SK-N-SH (cell line): ENCODE results near the gene EFCAB6.

Experiments used
- CHD2 ChIP-seq: fragments of 150-350 bp; IDR thresholded peaks from 2 replicates; pipeline ENCODE4 v1.6.1; 2018; ENCODE audit warnings: low read length; ENCODE audit not compliant: partially characterized antibody
- EP300 ChIP-seq, 2 experiments: IDR thresholded peaks; 2 replicates each; pipeline versions ENCODE4 v1.4.0 to v1.6.1; 2012; ENCODE audit warnings: borderline replicate concordance in 1 of 2, low read depth in 1 of 2, low read length in 1 of 2
- MAX ChIP-seq: IDR thresholded peaks from 2 replicates; pipeline ENCODE4 v1.4.0; 2012; ENCODE audit warnings: low read depth
- POLR2AphosphoS5 ChIP-seq: IDR thresholded peaks from 2 replicates; pipeline ENCODE4 v1.6.1; 2012; ENCODE audit warnings: low read depth, low read length
- RAD21 ChIP-seq: IDR thresholded peaks from 2 replicates; pipeline ENCODE4 v1.6.1; 2012; ENCODE audit warnings: mild to moderate bottlenecking, low read length
- RCOR1 ChIP-seq: fragments of 150-350 bp; IDR thresholded peaks from 2 replicates; pipeline ENCODE4 v1.6.1; 2017; ENCODE audit warnings: antibody characterized with exemption, low read length
- TCF12 ChIP-seq: IDR thresholded peaks from 2 replicates; pipeline ENCODE4 v1.4.0; 2012
- YY1 ChIP-seq: IDR thresholded peaks from 2 replicates; pipeline ENCODE4 v1.4.0; 2012; ENCODE audit warnings: low read depth, mild to moderate bottlenecking
- ZBTB33 ChIP-seq: IDR thresholded peaks from 2 replicates; pipeline ENCODE4 v1.4.0; 2012; ENCODE audit warnings: low read depth, borderline replicate concordance
- TF ChIP-seq, protein P1 (sequence below): fragments of 200-600 bp; sonication (generic); IDR thresholded peaks from 2 replicates; pipeline ENCODE4 v1.6.1; 2017; ENCODE audit warnings: antibody characterized with exemption, mild to moderate bottlenecking, moderate library complexity
- TF ChIP-seq, protein P2 (sequence below): IDR thresholded peaks from 2 replicates; pipeline ENCODE4; 2012

DNA sequence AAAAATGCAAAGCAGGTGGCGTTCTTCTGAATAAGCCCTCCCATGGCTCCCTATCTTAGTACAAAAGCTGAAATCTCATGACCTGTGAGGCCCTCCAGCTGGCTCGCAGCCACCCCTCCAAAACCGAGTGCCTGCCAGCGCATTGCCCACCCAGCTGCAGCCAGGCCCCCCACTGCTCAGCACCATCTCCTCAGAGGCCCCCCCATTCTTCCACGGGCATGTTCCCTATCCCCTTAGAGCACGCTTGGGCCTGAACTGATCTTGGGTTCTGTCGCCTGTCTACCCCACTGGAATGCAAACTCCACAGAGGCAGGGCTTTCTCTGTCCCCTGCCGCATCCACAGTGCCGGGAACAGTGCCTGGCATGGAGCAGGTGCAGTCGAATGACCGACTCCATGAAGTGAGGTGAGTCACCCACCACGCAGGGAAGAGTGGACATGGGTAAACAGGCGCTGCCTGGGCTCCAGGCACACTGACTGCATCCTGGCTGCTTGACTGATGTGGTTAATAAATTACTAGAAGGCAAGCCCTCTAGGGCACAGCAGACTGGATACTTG, 11.3 kb upstream of the EFCAB6 start:
- TF ChIP-seq RAD21 (no peak), MAX (no peak), TCF12 (no peak), EP300 (IDR thresholded peaks at IDR 0.05; ENCODE audit: borderline replicate concordance in 1 of 2, low read depth in 1 of 2, low read length in 1 of 2) (no peak), ZBTB33 (no peak), YY1 (no peak), POLR2AphosphoS5 (no peak), CHD2 (no peak), RCOR1 (no peak)
- TF ChIP-seq, protein P1, sequence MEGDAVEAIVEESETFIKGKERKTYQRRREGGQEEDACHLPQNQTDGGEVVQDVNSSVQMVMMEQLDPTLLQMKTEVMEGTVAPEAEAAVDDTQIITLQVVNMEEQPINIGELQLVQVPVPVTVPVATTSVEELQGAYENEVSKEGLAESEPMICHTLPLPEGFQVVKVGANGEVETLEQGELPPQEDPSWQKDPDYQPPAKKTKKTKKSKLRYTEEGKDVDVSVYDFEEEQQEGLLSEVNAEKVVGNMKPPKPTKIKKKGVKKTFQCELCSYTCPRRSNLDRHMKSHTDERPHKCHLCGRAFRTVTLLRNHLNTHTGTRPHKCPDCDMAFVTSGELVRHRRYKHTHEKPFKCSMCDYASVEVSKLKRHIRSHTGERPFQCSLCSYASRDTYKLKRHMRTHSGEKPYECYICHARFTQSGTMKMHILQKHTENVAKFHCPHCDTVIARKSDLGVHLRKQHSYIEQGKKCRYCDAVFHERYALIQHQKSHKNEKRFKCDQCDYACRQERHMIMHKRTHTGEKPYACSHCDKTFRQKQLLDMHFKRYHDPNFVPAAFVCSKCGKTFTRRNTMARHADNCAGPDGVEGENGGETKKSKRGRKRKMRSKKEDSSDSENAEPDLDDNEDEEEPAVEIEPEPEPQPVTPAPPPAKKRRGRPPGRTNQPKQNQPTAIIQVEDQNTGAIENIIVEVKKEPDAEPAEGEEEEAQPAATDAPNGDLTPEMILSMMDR, result no peak
- TF ChIP-seq, protein P2, sequence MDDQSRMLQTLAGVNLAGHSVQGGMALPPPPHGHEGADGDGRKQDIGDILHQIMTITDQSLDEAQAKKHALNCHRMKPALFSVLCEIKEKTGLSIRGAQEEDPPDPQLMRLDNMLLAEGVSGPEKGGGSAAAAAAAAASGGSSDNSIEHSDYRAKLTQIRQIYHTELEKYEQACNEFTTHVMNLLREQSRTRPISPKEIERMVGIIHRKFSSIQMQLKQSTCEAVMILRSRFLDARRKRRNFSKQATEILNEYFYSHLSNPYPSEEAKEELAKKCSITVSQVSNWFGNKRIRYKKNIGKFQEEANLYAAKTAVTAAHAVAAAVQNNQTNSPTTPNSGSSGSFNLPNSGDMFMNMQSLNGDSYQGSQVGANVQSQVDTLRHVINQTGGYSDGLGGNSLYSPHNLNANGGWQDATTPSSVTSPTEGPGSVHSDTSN, result no peak
